ENCODE results near the gene CDHR3.

Gene CDHR3

DNA sequence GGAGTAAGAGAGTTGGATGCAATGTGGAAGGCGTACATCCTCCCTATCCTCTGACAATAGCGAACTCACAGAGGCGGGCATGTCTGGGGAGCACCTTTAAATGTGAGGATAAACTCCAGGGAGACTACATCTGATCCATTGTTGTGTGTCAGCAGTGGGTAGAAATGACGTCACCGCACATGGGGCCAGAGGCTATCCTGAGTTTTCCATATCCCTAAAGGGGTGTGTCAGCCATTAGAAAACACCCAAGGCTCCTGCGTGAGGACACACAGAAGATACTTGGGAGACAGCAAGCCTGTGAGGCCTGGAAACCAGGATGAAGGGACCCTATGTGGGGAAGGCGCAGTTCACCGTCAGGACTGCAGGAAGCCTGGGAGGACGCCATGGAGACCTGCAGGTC lies 17.2 kb upstream of the CDHR3 start:
- TF ChIP-seq GATA2 (IDR thresholded peaks at IDR 0.05; ENCODE audit: low read depth, low read length), result no peak
- no peak for TF ChIP-seq GATA3 (IDR thresholded peaks at IDR 0.05; ENCODE audit: low read depth, low read length)

- no peak for TF ChIP-seq GATA3 (IDR thresholded peaks at IDR 0.05; ENCODE audit: low read depth, low read length)
- no peak for TF ChIP-seq GATA2 (IDR thresholded peaks at IDR 0.05; ENCODE audit: low read depth, low read length)
Observed at GRCh38 chr7:105951597-105951996, 11.5 kb upstream of the CDHR3 start.

DNA sequence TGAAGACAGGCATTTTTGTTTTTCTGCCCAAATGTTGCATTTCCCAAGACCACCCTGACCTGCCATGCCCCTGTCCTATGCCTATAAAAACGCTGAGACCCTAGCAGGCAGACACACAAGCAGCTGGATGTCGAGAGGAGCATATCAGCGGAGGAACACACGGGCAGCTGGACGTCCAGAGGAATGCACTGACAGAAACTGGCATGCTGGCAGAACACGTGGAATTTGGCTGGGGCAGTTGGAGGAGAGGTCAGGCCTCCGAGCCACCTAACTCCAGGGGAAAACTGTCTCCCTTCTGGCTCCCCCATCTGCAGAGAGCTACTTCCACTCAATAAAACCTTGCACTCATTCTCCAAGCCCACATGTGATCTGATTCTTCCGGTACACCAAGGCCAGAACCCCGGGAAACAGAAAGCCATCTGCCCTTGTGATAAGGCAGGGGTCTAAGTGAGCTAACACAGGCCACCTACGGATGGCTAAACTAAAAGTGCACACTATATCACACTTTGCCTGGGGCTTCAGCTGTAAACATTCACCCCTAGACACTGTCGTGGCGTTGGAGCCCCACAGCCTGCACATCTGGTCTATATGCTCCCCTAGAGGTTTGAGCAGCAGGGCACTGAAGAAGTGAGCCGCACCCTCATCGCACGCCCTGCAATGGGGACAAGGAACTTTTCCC lies 10.0 kb upstream of the CDHR3 start:
- TF ChIP-seq GATA2 (IDR thresholded peaks at IDR 0.05; ENCODE audit: low read depth, low read length) (peak; percentile 74), GATA3 (IDR thresholded peaks at IDR 0.05; ENCODE audit: low read depth, low read length) (no peak)

GRCh38 chr7:105954711-105955110 lies 8.4 kb upstream of the CDHR3 start:
- no peak for TF ChIP-seq GATA3 (IDR thresholded peaks at IDR 0.05; ENCODE audit: low read depth, low read length)
- TF ChIP-seq GATA2 (IDR thresholded peaks at IDR 0.05; ENCODE audit: low read depth, low read length), result no peak

GRCh38 chr7:105958012-105958411 lies 5.1 kb upstream of the CDHR3 start:
- TF ChIP-seq GATA3 (IDR thresholded peaks at IDR 0.05; ENCODE audit: low read depth, low read length) (no peak), GATA2 (IDR thresholded peaks at IDR 0.05; ENCODE audit: low read depth, low read length) (no peak)

- TF ChIP-seq GATA2 (IDR thresholded peaks at IDR 0.05; ENCODE audit: low read depth, low read length) (no peak), GATA3 (IDR thresholded peaks at IDR 0.05; ENCODE audit: low read depth, low read length) (no peak)
Observed at GRCh38 chr7:105962353-105962752, 711 bp upstream of the CDHR3 start.

GRCh38 chr7:105971845-105972244 lies 8.8 kb downstream of the CDHR3 start:
- TF ChIP-seq GATA3 (IDR thresholded peaks at IDR 0.05; ENCODE audit: low read depth, low read length), result no peak
- TF ChIP-seq GATA2 (IDR thresholded peaks at IDR 0.05; ENCODE audit: low read depth, low read length), result no peak

- no peak for TF ChIP-seq GATA2 (IDR thresholded peaks at IDR 0.05; ENCODE audit: low read depth, low read length)
- TF ChIP-seq GATA3 (IDR thresholded peaks at IDR 0.05; ENCODE audit: low read depth, low read length), result no peak
Observed at GRCh38 chr7:105972276-105972675, 9.2 kb downstream of the CDHR3 start.

DNA sequence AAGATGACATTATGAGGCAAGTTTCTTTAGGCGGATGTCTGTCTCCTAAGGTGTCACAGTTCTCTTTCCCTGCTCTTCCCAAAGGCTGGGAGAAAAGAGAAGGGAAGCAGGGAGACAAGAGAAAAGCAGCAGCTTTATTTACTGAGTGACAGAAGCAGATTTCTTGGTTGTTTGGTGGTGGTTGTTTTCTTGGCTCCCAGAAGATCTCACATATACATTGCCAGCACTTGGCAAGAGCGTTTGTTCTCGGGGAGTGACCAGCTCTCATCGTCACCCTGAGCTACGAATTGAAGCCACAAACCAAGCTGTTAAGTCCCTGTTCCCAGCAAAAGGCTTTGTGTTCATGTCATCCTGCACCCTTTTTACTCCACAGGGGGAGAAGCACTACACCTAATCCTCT lies 11.4 kb downstream of the CDHR3 start:
- TF ChIP-seq GATA3 (IDR thresholded peaks at IDR 0.05; ENCODE audit: low read depth, low read length) (no peak), GATA2 (IDR thresholded peaks at IDR 0.05; ENCODE audit: low read depth, low read length) (no peak)

- no peak for TF ChIP-seq GATA3 (IDR thresholded peaks at IDR 0.05; ENCODE audit: low read depth, low read length)
- no peak for TF ChIP-seq GATA2 (IDR thresholded peaks at IDR 0.05; ENCODE audit: low read depth, low read length)
Observed at GRCh38 chr7:105975770-105976417, 12.8 kb downstream of the CDHR3 start.

DNA sequence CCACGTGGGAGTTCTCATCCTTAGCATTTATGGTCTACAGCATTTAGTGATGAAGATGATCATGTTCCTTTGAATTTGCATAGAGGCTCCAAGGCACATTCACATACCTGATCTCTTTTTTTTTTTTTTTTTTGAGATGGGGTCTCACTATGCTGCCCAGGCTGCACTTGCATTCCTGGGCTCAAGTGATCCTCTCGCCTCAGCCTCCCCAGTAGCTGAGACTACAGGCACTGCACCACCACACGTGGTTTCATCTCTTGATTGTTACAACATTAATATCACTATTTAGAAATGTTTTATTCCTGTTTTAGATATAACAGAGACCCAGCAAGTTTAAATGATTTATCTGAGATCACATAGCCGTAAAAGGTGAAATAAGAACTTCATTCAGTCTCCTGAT lies 13.8 kb downstream of the CDHR3 start:
- TF ChIP-seq GATA3 (IDR thresholded peaks at IDR 0.05; ENCODE audit: low read depth, low read length) (no peak), GATA2 (IDR thresholded peaks at IDR 0.05; ENCODE audit: low read depth, low read length) (no peak)

GRCh38 chr7:105978035-105978434 lies 15.0 kb downstream of the CDHR3 start:
- TF ChIP-seq GATA3 (IDR thresholded peaks at IDR 0.05; ENCODE audit: low read depth, low read length) (no peak), GATA2 (IDR thresholded peaks at IDR 0.05; ENCODE audit: low read depth, low read length) (no peak)

GRCh38 chr7:105978974-105979373 lies 15.9 kb downstream of the CDHR3 start:
- no peak for TF ChIP-seq GATA2 (IDR thresholded peaks at IDR 0.05; ENCODE audit: low read depth, low read length)
- TF ChIP-seq GATA3 (IDR thresholded peaks at IDR 0.05; ENCODE audit: low read depth, low read length), result no peak

DNA sequence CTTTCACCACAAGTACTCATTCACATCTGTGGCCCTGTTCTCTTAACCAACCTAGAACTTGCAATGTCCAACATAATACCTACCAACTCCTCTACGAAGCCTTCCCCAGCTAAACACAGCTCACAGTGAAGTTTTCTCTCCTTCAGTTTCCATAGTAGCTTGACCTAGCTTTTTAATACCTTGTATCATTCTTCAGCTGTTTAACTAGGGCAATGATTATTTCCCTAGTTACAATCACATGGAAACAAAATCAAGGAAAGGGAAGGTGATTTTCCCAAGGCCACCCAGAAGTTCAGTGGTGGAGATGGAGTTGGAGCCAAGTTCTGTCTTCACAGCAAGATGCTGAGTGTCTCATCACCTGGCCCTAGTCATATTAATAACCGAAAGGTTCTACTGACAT lies 16.3 kb downstream of the CDHR3 start:
- TF ChIP-seq GATA3 (IDR thresholded peaks at IDR 0.05; ENCODE audit: low read depth, low read length) (no peak), GATA2 (IDR thresholded peaks at IDR 0.05; ENCODE audit: low read depth, low read length) (no peak)

- no peak for TF ChIP-seq GATA3 (IDR thresholded peaks at IDR 0.05; ENCODE audit: low read depth, low read length)
- no peak for TF ChIP-seq GATA2 (IDR thresholded peaks at IDR 0.05; ENCODE audit: low read depth, low read length)
Observed at GRCh38 chr7:105980645-105981396, 17.8 kb downstream of the CDHR3 start.
